ENCODE data around the gene UNC119. TPM values are rescaled to one million over a fixed set of nuclear protein-coding genes. Genes with fewer than 3 reads are reported as not detected.
"Not testable (repeated sequence)": the region's sequence is repeated elsewhere in the genome, so short reads cannot be mapped to it uniquely, and the experiment has no call there.

UNC119 gene
- total RNA-seq, 2 donors from 2014 or later, result 31.4 to 39.8 TPM

- no peak for DNase-seq
- Histone ChIP-seq H3K4me3 (no peak overlapping the region), H3K9me3 (no peaks in the 10 kb centered on the region), H3K27me3 (no peaks in the 10 kb centered on the region), H3K27ac (no peak overlapping the region), H3K9ac (ENCODE audit: low read depth in 2 of 2, low read length in 2 of 2) (no peak overlapping the region), H3K4me1 (no peaks in the 10 kb centered on the region), H3K36me3 (no peaks in the 10 kb centered on the region)
- TF ChIP-seq CTCF (IDR thresholded peaks at IDR 0.05), result no peak
- intact Hi-C loops (cut with DNase I), result no loop called here
Observed at GRCh38 chr17:28580959-28581358, 28.5 kb upstream of the UNC119 start.

GRCh38 chr17:28579526-28579925 lies 27.1 kb upstream of the UNC119 start:
- Histone ChIP-seq H3K9ac (ENCODE audit: low read depth in 2 of 2, low read length in 2 of 2) (no peak overlapping the region), H3K4me3 (no peak overlapping the region), H3K27me3 (no peaks in the 10 kb centered on the region), H3K27ac (no peak overlapping the region), H3K36me3 (no peaks in the 10 kb centered on the region), H3K9me3 (no peaks in the 10 kb centered on the region), H3K4me1 (no peaks in the 10 kb centered on the region)
- no peak for DNase-seq
- intact Hi-C loops (cut with DNase I), result no loop called here
- TF ChIP-seq CTCF (IDR thresholded peaks at IDR 0.05), result no peak

- H3K4me3 ChIP-seq, result no peak overlapping the region
- no peaks in the 10 kb centered on the region for H3K4me1 ChIP-seq
- H3K9me3 ChIP-seq, result no peaks in the 10 kb centered on the region
- no peaks in the 10 kb centered on the region for H3K27me3 ChIP-seq
- H3K9ac ChIP-seq (ENCODE audit: low read depth in 2 of 2, low read length in 2 of 2), result no peak overlapping the region
- H3K36me3 ChIP-seq, result no peaks in the 10 kb centered on the region
- intact Hi-C loops (cut with DNase I), result no loop called here
- DNase-seq, result no peak
- no peak overlapping the region for H3K27ac ChIP-seq
- TF ChIP-seq CTCF (IDR thresholded peaks at IDR 0.05), result no peak
Observed at GRCh38 chr17:28578246-28579195, 26.1 kb upstream of the UNC119 start.

DNA sequence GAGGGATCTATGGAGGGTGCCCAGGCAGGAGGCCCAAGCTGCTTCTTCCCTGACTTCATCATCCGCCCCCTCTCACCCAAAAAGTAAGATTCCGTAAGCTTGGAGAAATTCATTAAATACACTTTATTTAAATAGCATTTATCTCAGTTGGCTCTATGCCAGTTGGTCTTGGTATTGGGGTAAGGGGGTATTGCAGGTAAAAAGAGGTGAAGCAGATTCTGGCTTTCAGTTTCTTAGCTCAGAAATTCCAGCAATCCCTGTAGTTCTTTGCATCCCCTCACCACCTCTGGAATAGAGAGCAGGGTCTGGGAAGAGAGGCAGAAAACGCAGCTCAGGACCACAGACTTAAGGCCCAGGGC lies 25.0 kb upstream of the UNC119 start:
- DNase-seq, result no peak
- Histone ChIP-seq H3K27me3 (no peaks in the 10 kb centered on the region), H3K4me1 (no peaks in the 10 kb centered on the region), H3K9ac (ENCODE audit: low read depth in 2 of 2, low read length in 2 of 2) (no peak overlapping the region), H3K27ac (peak overlapping the region; percentile 10), H3K9me3 (no peaks in the 10 kb centered on the region), H3K4me3 (no peak overlapping the region), H3K36me3 (no peaks in the 10 kb centered on the region)
- no peak for TF ChIP-seq CTCF (IDR thresholded peaks at IDR 0.05)
- intact Hi-C loops (cut with DNase I), result no loop called here

DNA sequence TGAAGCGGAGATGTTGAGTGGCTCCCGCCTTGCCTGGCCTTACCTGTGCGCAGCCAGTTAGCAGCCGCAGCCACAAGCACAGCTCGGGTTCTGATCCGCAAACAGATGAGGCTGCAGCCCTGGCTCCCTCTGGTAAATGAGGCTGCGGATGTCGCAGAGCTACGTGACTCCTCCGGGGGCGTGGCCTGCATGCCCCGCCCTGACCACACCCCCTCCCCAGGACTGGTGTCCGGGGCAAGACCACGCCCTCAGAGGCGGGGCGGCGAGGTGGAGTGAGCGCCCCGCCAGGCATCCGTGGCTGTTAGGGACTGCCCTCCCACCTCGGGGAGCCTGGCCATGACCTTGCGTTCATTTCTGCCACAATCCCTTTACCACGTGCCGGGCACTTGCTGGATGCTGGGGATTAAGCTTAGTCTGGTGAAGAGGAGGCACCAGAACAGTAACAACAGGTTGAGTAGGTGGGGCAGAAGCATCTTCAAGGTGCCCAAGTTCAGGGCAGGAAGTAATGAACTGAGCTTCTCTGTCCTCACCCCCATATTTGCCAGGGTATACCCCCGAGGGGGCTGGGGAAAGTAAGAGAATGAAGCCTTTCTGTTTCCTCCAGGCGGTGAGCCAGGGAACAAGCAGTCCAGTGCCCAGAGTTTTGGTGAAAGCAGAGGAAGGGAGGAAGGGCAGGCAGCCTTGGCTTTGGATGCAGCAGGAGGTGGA lies 24.5 kb upstream of the UNC119 start, which contains the start of gene ALDOC:
ALDOC (minus strand) TSS at position 138 of the 708 bp plus-strand sequence. CDS start 1,363 bp downstream, outside the sequence.
- Histone ChIP-seq H3K27ac (peak within 1 kb of the TSS; percentile 10), H3K4me3 (peak within 1 kb of the TSS; percentile 28), H3K9me3 (no peaks in the 10 kb centered on the region), H3K27me3 (no peaks in the 10 kb centered on the region), H3K36me3 (no peaks in the 10 kb centered on the region), H3K9ac (ENCODE audit: low read depth in 2 of 2, low read length in 2 of 2) (peak within 1 kb of the TSS; percentile 16 to 17), H3K4me1 (no peaks in the 10 kb centered on the region)
- no peak for TF ChIP-seq CTCF (IDR thresholded peaks at IDR 0.05)
- intact Hi-C loops (cut with DNase I), result no loop called here
- peak; percentile 99 for DNase-seq

- H3K4me3 ChIP-seq; H3K4me1 ChIP-seq; H3K27me3 ChIP-seq; DNase-seq; H3K9me3 ChIP-seq; intact Hi-C loops (cut with DNase I); H3K27ac ChIP-seq; H3K36me3 ChIP-seq; H3K9ac ChIP-seq (ENCODE audit: low read depth in 2 of 2, low read length in 2 of 2): not testable (repeated sequence)
Observed at GRCh38 chr17:28576016-28576415, 23.6 kb upstream of the UNC119 start.

Data from colonic mucosa (tissue), 4 donors.